IPS-20b (cell line): Measurements from ENCODE around the gene ERCC2.

ENCODE experiments used
- H3K27ac ChIP-seq: one replicate; pipeline ENCODE4 v1.5.1; 2013; ENCODE audit warnings: low read length
- H3K27me3 ChIP-seq: 2 replicates; pipeline ENCODE4 v1.6.1; 2013; ENCODE audit warnings: mild to moderate bottlenecking, low read length, inconsistent platforms; ENCODE audit not compliant: insufficient read depth
- H3K36me3 ChIP-seq: 2 replicates; pipeline ENCODE4 v1.6.1; 2013; ENCODE audit warnings: low read depth, mild to moderate bottlenecking, inconsistent platforms, low read length, moderate library complexity; ENCODE audit not compliant: insufficient read depth
- H3K4me1 ChIP-seq: 2 replicates; pipeline ENCODE4 v1.6.1; 2013; ENCODE audit warnings: mild to moderate bottlenecking, control low read depth, inconsistent platforms, low read length, moderate library complexity; ENCODE audit not compliant: insufficient read depth
- H3K4me3 ChIP-seq: 2 replicates; pipeline ENCODE4 v1.5.1; 2013; ENCODE audit warnings: mild to moderate bottlenecking, low read length, inconsistent platforms
- H3K9ac ChIP-seq: 2 replicates; pipeline ENCODE4 v1.6.1; 2013; ENCODE audit warnings: low read depth, mild to moderate bottlenecking, inconsistent platforms, low read length, moderate library complexity
- H3K9me3 ChIP-seq: 2 replicates; pipeline ENCODE4 v1.6.1; 2013; ENCODE audit warnings: mild to moderate bottlenecking, low read depth, low read length, inconsistent platforms; ENCODE audit not compliant: insufficient read depth

Gene ERCC2

GRCh38 chr19:45395821-45396617 is 25.6 kb upstream of the ERCC2 start:
- peaks cover 35% of the 10 kb centered on the region; the same call in 1 of the 2 replicates for H3K27me3 ChIP-seq
- no peaks in the 10 kb centered on the region for H3K9me3 ChIP-seq
- no peak overlapping the region for H3K27ac ChIP-seq
- no peak overlapping the region for H3K9ac ChIP-seq
- H3K4me1 ChIP-seq, result no peaks in the 10 kb centered on the region
- H3K36me3 ChIP-seq, result no peaks in the 10 kb centered on the region
- peak overlapping the region; percentile 54; the same call in 1 of the 2 replicates for H3K4me3 ChIP-seq

GRCh38 chr19:45391871-45392665 is 21.7 kb upstream of the ERCC2 start:
- no peak overlapping the region for H3K27ac ChIP-seq
- H3K36me3 ChIP-seq, result no peaks in the 10 kb centered on the region

GRCh38 chr19:45391346-45391745 is 21.0 kb upstream of the ERCC2 start:
- Histone ChIP-seq H3K36me3 (no peaks in the 10 kb centered on the region), H3K27me3 (peaks cover 21% of the 10 kb centered on the region; the same call in 1 of the 2 replicates), H3K9ac (no peak overlapping the region), H3K4me1 (no peaks in the 10 kb centered on the region), H3K4me3 (no peak overlapping the region), H3K9me3 (no peaks in the 10 kb centered on the region), H3K27ac (no peak overlapping the region)

More at GRCh38 chr19:45391871-45392665, 21.7 kb upstream of the ERCC2 start:
- Histone ChIP-seq H3K4me3 (no peak overlapping the region), H3K27me3 (peaks cover 21% of the 10 kb centered on the region; the same call in 1 of the 2 replicates), H3K4me1 (no peaks in the 10 kb centered on the region), H3K9ac (no peak overlapping the region), H3K9me3 (no peaks in the 10 kb centered on the region)

- Histone ChIP-seq H3K9ac (no peak overlapping the region), H3K4me1 (no peaks in the 10 kb centered on the region), H3K4me3 (peak overlapping the region; percentile 35; the same call in 1 of the 2 replicates), H3K27me3 (peaks cover 29% of the 10 kb centered on the region), H3K36me3 (no peaks in the 10 kb centered on the region), H3K27ac (no peak overlapping the region), H3K9me3 (no peaks in the 10 kb centered on the region)
Measured at GRCh38 chr19:45385392-45386221, 15.2 kb upstream of the ERCC2 start.

GRCh38 chr19:45382426-45382825 is 12.1 kb upstream of the ERCC2 start:
- no peak overlapping the region for H3K27ac ChIP-seq
- no peak overlapping the region for H3K9ac ChIP-seq
- no peaks in the 10 kb centered on the region for H3K9me3 ChIP-seq
- no peak overlapping the region for H3K4me3 ChIP-seq
- peaks cover 29% of the 10 kb centered on the region for H3K27me3 ChIP-seq
- H3K4me1 ChIP-seq, result no peaks in the 10 kb centered on the region
- H3K36me3 ChIP-seq, result no peaks in the 10 kb centered on the region

GRCh38 chr19:45380107-45380506 is 9.7 kb upstream of the ERCC2 start:
- Histone ChIP-seq H3K27me3 (peaks cover 7% of the 10 kb centered on the region; the same call in 1 of the 2 replicates), H3K9me3 (no peaks in the 10 kb centered on the region), H3K36me3 (no peaks in the 10 kb centered on the region), H3K4me1 (no peaks in the 10 kb centered on the region), H3K9ac (no peak overlapping the region), H3K27ac (no peak overlapping the region), H3K4me3 (no peak overlapping the region)

GRCh38 chr19:45376045-45376724 is 5.8 kb upstream of the ERCC2 start:
- H3K9ac ChIP-seq, result no peak overlapping the region
- H3K4me3 ChIP-seq, result no peak overlapping the region
- no peak overlapping the region for H3K27ac ChIP-seq
- no peaks in the 10 kb centered on the region for H3K36me3 ChIP-seq
- no peaks in the 10 kb centered on the region for H3K4me1 ChIP-seq
- H3K9me3 ChIP-seq, result no peaks in the 10 kb centered on the region
- H3K27me3 ChIP-seq, result no peaks in the 10 kb centered on the region

GRCh38 chr19:45368737-45369340 is 1.5 kb downstream of the ERCC2 start:
- Histone ChIP-seq H3K9me3 (no peaks in the 10 kb centered on the region), H3K4me3 (0 out of 2 replicates have a peak overlapping the region, but pooled peaks have one; percentile 16), H3K4me1 (no peaks in the 10 kb centered on the region), H3K27me3 (no peaks in the 10 kb centered on the region), H3K27ac (no peak overlapping the region), H3K36me3 (peaks cover 34% of the 10 kb centered on the region), H3K9ac (no peak overlapping the region)

- H3K4me3 ChIP-seq, result no peak overlapping the region
- H3K9ac ChIP-seq, result no peak overlapping the region
- no peaks in the 10 kb centered on the region for H3K9me3 ChIP-seq
- no peaks in the 10 kb centered on the region for H3K27me3 ChIP-seq
- H3K4me1 ChIP-seq, result no peaks in the 10 kb centered on the region
- no peak overlapping the region for H3K27ac ChIP-seq
- H3K36me3 ChIP-seq, result peaks cover 38% of the 10 kb centered on the region
Measured at GRCh38 chr19:45368127-45368526, 2.2 kb downstream of the ERCC2 start.

- peaks cover 60% of the 10 kb centered on the region for H3K36me3 ChIP-seq
- H3K9ac ChIP-seq, result no peak overlapping the region
- H3K4me3 ChIP-seq, result no peak overlapping the region
- no peak overlapping the region for H3K27ac ChIP-seq
- H3K4me1 ChIP-seq, result no peaks in the 10 kb centered on the region
- H3K27me3 ChIP-seq, result no peaks in the 10 kb centered on the region
- no peaks in the 10 kb centered on the region for H3K9me3 ChIP-seq
Measured at GRCh38 chr19:45364696-45365095, 5.7 kb downstream of the ERCC2 start.
